Stimulated activated CD8-positive, alpha-beta memory T cell treated with anti-CD3 and anti-CD28 coated beads, Interleukin-12 subunit alpha, Interleukin-12 subunit beta, amount 100 ng/mL, for 24 hours (primary cell): ENCODE results near the gene HSPB7.
A peak's percentile ranks its signal among the peaks of the same experiment; 100 is the strongest.
"Not testable (repeated sequence)": the region's sequence is repeated elsewhere in the genome, so short reads cannot be mapped to it uniquely, and the experiment has no call there.

ENCODE experiments used
- DNase-seq: peaks from one replicate; pipeline ENCODE4 v3.0.0-alpha.2; 2020; ENCODE audit errors: extremely low read depth

Gene HSPB7

DNA sequence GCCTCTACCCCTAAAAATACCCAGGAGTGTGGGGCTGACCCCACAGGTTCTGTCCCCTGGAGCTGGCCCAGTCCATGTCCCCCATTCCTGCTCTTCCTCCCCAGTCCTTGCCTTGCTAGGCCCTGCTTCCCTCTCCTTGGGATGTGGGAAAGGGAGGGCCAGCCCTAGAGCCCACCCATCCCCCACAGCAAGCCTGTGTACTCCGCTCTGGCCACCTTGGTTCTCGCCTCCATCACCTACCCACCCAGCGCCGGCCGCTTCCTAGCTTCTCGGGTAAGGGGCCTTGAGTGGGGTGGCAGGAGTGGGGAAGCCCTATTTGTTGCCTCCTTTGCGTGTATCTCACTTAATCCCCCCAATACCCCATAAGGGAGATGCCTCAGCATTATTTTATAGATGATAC, 32.5 kb upstream of the HSPB7 start:
- no peak for DNase-seq

- peak; percentile 16 for DNase-seq
Measured at GRCh38 chr1:16048573-16049189, 30.8 kb upstream of the HSPB7 start.

- DNase-seq, result no peak
Measured at GRCh38 chr1:16047791-16048475, 30.1 kb upstream of the HSPB7 start.

DNA sequence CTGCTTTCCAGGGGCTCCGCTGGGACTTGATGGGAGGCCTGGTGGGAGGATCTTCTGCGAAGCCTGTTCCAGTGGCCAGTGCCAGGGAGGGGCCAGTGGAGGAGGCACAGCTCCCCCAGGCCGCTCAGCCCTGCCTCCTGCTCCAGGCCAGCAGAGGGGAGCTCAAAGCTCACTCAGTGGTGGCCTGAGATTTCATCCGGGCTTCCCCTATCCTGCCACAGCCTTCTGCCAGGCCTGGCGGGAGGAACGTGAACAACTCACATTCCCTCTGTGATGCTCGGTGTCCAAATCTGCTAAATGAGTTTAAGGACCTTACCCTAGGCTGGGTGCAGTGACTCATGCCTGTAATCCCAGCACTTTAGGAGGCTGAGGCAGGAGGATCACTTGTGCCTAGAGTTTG, 29.0 kb upstream of the HSPB7 start:
- no peak for DNase-seq

DNA sequence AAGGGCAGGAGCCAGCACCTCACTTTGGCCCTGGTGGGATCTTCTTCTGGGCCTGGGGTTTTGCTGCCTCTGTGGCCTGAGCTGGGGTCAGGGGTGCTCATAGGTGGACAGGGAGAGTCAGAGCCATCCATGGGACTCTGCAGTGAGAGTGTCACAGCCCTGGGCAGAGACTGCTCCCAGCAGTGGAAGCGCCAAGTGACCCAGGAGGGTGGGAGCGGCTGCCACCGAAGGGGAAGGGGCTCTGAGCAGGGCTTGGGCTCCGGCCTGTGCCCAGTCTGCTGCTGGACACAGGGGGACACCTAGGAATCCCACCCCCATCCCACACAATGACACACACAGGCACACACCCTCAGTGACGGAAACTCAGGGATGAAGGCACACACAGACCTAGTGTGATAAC, 26.1 kb upstream of the HSPB7 start:
- DNase-seq, result no peak

GRCh38 chr1:16043521-16043920, 25.7 kb upstream of the HSPB7 start, which contains the start of gene CLCNKB:
Gene CLCNKB, plus strand, starts transcription at chr1:16043782. Its CDS starts 711 bp downstream, at chr1:16044493.
- DNase-seq, result no peak

GRCh38 chr1:16042654-16043053, 24.8 kb upstream of the HSPB7 start:
- DNase-seq, result not testable (repeated sequence)

DNA sequence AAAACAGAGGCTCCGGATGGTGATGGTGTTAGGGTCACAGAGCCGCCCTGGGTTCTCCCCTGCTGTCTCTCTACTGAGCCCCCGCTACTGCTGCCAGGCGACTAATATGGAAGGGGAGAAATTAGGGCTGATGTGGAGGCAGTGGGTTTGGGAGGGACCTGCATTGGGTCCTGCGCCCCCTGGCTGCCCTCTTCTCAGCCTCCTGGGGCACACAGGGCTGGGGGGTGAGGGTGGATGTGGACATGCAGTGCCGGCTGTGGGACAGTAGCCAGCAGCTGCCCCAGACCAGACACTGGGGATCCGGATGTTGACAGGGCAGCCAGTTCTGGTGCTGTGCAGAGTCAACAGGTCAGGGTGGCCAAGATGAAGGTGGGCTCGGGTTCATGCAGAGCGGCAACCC, 24.3 kb upstream of the HSPB7 start:
- DNase-seq, result no peak

DNA sequence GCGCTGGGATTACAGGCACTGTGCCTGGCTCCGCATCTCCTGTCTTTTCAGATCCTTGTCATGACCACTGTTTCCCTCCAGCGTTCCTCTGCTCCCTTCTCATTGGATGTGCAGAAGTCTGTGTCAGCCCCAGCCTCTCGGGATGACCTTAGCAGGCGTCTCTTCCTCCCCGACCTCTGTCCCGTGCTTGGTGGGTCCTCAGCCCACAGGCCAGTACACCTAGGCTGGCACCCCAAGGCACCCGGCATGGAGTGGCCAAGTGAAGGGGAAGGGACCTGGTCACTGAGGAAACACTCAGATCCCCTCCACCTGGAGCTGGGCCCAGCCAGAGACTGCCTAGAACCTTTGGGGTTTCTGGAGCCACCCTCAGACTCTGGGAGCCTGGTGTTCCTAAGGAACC, 23.4 kb upstream of the HSPB7 start:
- DNase-seq, result no peak

DNA sequence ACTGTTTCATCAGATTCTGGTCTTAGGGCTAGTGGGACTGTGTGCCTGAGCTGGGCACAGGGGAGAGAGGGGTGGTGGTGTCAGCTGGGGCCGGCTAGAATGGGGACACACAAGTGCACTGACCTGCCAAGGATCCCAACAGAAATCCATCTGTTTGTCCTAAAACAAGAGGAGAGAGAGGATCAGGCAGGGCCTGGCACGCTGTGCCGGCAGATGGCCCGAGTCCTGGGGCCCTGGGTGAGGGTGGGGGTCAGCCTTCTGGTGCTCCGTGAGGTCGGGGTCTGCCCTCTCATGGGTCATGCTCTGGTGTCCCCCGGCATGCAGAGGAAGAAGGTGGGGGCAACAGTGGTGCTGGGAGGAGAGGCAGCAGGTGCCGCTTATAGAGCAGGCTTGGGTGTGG, 22.0 kb upstream of the HSPB7 start:
- not testable (repeated sequence) for DNase-seq

DNA sequence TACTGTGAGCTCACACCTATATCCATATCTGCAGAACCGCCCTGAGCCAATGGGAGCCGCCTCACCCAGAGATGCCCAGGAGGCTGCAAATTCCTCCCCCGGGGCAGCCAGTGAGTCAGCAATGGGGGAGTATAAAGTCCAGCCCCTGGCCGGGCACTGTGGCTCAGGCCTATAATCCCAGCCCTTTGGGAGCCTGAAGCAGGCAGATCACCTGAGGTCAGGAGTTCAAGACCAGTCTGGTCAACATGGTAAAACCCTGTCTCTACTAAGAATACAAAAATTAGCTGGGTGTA, 20.7 kb upstream of the HSPB7 start:
- DNase-seq, result no peak

GRCh38 chr1:16036461-16036860, 18.6 kb upstream of the HSPB7 start:
- not testable (repeated sequence) for DNase-seq

DNA sequence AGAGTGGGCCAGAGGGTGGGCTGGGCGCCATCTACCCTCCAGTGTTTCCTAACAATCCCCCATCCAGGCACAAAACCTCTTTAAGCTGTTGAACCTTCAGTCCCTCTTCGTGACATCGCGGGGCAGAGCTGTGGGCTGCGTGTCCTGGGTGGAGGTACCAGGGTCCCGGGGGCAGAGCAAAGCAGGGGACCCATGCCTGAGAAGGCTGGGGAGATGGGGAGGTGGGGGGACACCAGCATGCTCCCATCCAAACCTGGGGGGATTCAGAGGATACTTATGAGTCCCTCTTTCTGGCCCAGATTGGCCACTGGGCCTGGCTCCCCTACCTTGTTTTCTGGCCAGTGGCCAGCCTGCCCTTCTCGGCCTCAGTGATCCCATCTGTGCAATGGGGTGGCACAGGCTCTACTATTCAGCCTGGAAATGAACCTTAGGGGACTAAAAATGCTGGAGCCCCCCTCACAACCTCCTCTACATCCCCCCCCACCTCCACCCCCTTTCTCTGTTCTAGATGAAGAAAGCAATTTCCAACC, 15.3 kb upstream of the HSPB7 start:
- DNase-seq, result not testable (repeated sequence)

GRCh38 chr1:16032388-16033102, 14.7 kb upstream of the HSPB7 start:
- DNase-seq, result no peak

- no peak for DNase-seq
Measured at GRCh38 chr1:16031551-16031950, 13.7 kb upstream of the HSPB7 start.

- DNase-seq, result no peak
Measured at GRCh38 chr1:16029288-16029687, 11.4 kb upstream of the HSPB7 start.

- DNase-seq, result not testable (repeated sequence)
Measured at GRCh38 chr1:16029003-16029268, 11.1 kb upstream of the HSPB7 start.

DNA sequence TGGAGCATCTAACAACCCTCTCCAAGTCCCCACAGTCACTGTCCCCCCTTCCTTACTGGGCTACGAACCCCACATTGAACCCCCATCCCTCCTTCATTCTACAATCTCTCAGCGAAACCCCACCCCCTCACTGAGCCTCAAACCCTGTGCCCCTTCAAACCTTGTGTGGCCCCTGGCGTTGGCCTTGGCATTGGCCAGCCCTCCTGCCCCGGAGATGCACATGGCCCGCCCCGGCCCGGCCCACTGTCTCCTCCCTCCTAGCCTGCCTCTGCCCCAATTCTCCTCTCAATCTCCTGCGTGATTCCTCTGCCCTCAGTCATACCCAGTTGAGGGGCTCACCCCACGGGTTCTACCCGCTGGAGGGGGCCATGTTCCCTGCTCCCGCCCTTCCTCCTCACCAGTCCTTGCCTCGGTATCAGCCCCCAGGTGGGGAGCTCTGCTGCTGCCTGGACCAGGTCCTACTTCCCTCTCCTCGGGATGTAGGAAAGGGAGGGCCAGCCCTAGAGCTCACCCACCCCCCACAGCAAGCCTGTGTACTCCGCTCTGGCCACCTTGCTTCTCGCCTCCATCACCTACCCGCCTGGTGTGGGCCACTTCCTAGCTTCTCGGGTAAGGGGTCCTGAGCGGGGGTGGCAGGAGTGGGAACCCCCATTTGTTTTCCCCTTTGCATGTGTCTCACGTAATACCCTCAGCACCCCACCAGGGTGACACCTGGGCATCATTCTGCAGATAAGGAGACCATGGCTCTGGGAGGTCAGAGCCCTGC, 10.6 kb upstream of the HSPB7 start:
- DNase-seq, result no peak

- no peak for DNase-seq
Measured at GRCh38 chr1:16026723-16027484, 9.1 kb upstream of the HSPB7 start.

GRCh38 chr1:16026302-16026701, 8.5 kb upstream of the HSPB7 start:
- DNase-seq, result not testable (repeated sequence)

- DNase-seq, result no peak
Measured at GRCh38 chr1:16023050-16023653, 5.3 kb upstream of the HSPB7 start.
